ENCODE results near the gene RBFOX1. TPM values are rescaled to one million over a fixed set of nuclear protein-coding genes. Genes with fewer than 3 reads are reported as not detected.

Gene RBFOX1
- total RNA-seq, 1 experiment from 2014 or later = 0.07 TPM

GRCh38 chr16:7518158-7518557 lies 185.5 kb downstream of the RBFOX1 start:
- DNase-seq (ENCODE audit: low read depth) = no peak

GRCh38 chr16:7521834-7522233 lies 189.2 kb downstream of the RBFOX1 start:
- DNase-seq (ENCODE audit: low read depth) = no peak

GRCh38 chr16:7524419-7524818 lies 191.8 kb downstream of the RBFOX1 start:
- no peak for DNase-seq (ENCODE audit: low read depth)

DNA sequence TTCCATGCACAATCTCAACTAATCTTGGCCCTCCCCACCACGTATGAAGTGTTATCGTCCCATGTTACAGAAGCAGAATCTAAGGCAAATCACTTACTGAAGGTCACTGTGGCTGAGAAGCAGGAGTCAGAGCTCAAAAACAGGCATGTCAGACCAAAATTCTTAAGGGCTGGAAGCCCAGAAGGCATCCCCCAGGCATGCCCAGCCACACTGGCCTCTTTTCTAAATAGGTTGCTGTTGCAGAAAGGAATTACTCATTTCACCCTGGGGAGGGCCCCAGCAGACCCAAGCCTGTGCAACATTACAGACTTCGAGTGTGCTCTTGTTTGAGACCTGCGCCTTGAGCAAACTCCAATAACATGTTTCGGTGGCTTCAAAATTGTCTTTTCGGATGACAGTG lies 194.1 kb downstream of the RBFOX1 start:
- no peak for DNase-seq (ENCODE audit: low read depth)

- no peak for DNase-seq (ENCODE audit: low read depth)
Measured at GRCh38 chr16:7532534-7532933, 199.9 kb downstream of the RBFOX1 start.

DNA sequence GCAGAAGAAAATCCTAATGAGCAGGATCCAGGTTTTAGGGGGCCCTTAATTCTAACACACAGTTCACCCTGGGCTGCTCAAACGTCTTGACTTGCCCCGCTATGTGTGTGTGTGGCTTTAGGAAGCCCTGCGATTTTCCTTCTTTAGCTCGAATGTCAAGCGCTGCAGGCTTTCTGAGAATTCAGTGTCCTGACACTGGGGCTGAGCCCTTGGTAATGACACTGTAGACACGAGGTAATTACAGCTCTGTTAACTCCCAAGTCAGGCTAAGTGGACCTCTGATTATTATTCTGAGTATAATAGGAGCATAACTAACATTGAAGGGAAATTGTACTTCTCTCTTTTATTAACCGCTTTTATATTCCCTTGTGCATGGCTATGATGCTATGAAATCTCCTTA lies 202.1 kb downstream of the RBFOX1 start:
- no peak for DNase-seq (ENCODE audit: low read depth)

DNA sequence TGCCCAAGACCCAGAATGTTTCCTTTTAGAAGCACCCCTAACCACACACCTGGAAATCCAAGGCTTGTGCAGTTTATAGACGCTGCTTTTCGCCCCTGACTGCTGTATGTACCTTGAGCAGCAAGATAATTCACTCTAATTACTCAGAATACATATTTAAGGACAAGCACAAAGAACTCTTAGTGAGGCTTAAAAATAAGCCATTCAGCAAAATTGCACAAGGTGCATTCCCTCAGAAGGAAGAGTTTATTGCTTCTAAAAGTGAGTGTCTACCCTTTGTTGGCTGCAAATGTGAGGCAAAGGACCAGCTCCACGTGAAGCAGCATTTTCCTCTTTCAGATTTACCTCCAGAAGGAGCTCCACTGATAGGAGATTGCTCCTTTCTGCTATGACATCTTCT lies 208.4 kb downstream of the RBFOX1 start:
- no peak for DNase-seq (ENCODE audit: low read depth)

- DNase-seq (ENCODE audit: low read depth) = no peak
Measured at GRCh38 chr16:7545251-7545650, 212.6 kb downstream of the RBFOX1 start.

GRCh38 chr16:7546948-7547347 lies 214.3 kb downstream of the RBFOX1 start:
- no peak for DNase-seq (ENCODE audit: low read depth)

GRCh38 chr16:7547736-7548135 lies 215.1 kb downstream of the RBFOX1 start:
- DNase-seq (ENCODE audit: low read depth) = no peak

DNA sequence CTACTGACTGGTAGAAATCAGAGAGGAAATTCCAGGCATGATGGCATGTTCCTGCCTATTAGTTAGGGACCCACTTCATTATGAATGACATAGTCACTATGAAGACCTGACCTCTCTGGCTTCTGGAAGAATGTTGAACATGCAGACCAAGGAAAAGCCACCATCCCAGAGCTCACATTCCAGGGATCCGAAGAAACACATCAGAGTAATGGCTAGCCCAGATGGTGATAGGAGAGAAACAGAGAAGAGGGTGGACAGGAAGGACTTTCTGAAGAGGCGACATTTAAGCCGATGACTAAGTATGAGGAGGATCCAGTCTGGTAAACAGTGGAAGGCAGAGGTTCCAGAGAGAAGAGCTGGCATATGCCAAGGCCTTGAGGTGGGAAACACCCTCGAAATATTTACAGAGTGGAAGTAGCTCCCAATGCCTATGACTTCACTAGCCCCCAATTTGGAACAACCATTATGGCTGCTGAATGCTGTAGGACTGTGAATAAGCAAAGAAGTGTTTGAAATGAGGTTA lies 216.2 kb downstream of the RBFOX1 start:
- DNase-seq (ENCODE audit: low read depth) = no peak

- DNase-seq (ENCODE audit: low read depth) = no peak
Measured at GRCh38 chr16:7550096-7550495, 217.5 kb downstream of the RBFOX1 start.

- no peak for DNase-seq (ENCODE audit: low read depth)
Measured at GRCh38 chr16:7555459-7555858, 222.8 kb downstream of the RBFOX1 start.

- no peak for DNase-seq (ENCODE audit: low read depth)
Measured at GRCh38 chr16:7561908-7562405, 229.3 kb downstream of the RBFOX1 start.

- DNase-seq (ENCODE audit: low read depth) = no peak
Measured at GRCh38 chr16:7566360-7566759, 233.7 kb downstream of the RBFOX1 start.

GRCh38 chr16:7571366-7571765 lies 238.7 kb downstream of the RBFOX1 start:
- no peak for DNase-seq (ENCODE audit: low read depth)

DNA sequence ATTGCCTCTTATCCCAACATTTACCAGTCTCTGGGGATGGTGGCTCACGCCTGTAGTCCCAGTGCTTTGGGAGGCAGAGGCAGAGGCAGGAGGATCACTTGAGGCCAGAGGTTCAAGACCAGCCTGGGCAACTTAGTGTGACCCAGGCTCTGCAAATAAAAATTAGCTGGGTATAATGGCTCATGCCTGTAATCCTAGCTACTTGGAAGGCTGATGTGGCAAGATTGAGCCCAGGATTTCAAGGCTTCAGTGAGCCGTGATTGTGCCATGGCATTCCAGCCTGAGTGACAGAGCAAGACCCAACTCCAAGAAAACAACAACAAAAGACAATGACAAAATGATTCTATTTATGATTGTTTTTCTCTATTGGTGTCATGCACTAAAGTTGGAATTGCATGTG lies 244.9 kb downstream of the RBFOX1 start:
- no peak for DNase-seq (ENCODE audit: low read depth)

GRCh38 chr16:7579454-7579853 lies 246.8 kb downstream of the RBFOX1 start:
- no peak for DNase-seq (ENCODE audit: low read depth)

GRCh38 chr16:7581175-7581574 lies 248.5 kb downstream of the RBFOX1 start:
- DNase-seq (ENCODE audit: low read depth) = no peak

DNA sequence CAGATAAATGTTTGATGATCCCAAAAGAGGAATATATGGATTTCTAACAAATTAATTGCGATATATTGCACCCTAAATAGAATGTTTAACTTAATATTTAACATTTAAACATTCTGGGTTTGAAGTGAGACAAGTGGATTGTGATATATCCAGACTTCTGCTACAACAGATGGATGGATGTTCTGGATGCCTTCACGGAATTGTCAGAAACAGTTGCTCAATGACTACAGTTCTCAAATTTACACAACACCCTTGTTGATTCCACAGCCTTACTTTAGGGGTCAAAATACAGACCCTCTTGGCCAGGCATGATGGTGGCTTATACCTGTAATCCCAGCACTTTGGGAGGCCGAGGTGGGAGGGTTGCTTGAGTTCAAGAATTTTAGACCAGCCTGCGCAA lies 250.8 kb downstream of the RBFOX1 start:
- no peak for DNase-seq (ENCODE audit: low read depth)

- no peak for DNase-seq (ENCODE audit: low read depth)
Measured at GRCh38 chr16:7584561-7584960, 251.9 kb downstream of the RBFOX1 start.

GRCh38 chr16:7585705-7586104 lies 253.1 kb downstream of the RBFOX1 start:
- DNase-seq (ENCODE audit: low read depth) = no peak

- no peak for DNase-seq (ENCODE audit: low read depth)
Measured at GRCh38 chr16:7590934-7591333, 258.3 kb downstream of the RBFOX1 start.

GRCh38 chr16:7596308-7596707 lies 263.7 kb downstream of the RBFOX1 start:
- no peak for DNase-seq (ENCODE audit: low read depth)
